Activated CD8-positive, alpha-beta memory T cell treated with anti-CD3 and anti-CD28 coated beads, Interleukin-2, amount 50 U/mL, for 24 hours (primary cell): ENCODE data around the gene MKI67.
"Not testable (repeated sequence)": the region's sequence is repeated elsewhere in the genome, so short reads cannot be mapped to it uniquely, and the experiment has no call there.

Source experiments
- DNase-seq: peaks from one replicate; pipeline ENCODE4 v3.0.0-alpha.2; 2020; ENCODE audit errors: extremely low read depth

MKI67 gene

GRCh38 chr10:128125944-128126764 is at the start of gene MKI67:
Gene MKI67, minus strand, starts transcription at chr10:128126423. Its CDS starts 756 bp downstream, at chr10:128125667.
- DNase-seq, result peak; percentile 73

GRCh38 chr10:128174581-128175559 is 48.6 kb upstream of the MKI67 start:
- no peak for DNase-seq

GRCh38 chr10:128173386-128173785 is 47.2 kb upstream of the MKI67 start:
- no peak for DNase-seq

GRCh38 chr10:128172756-128173155 is 46.5 kb upstream of the MKI67 start:
- DNase-seq, result no peak

- DNase-seq, result no peak
Observed at GRCh38 chr10:128169811-128170379, 43.7 kb upstream of the MKI67 start.

- DNase-seq, result no peak
Observed at GRCh38 chr10:128167926-128168520, 41.8 kb upstream of the MKI67 start.

GRCh38 chr10:128167123-128167522 is 40.9 kb upstream of the MKI67 start:
- DNase-seq, result not testable (repeated sequence)

GRCh38 chr10:128166151-128166550 is 39.9 kb upstream of the MKI67 start:
- DNase-seq, result no peak

GRCh38 chr10:128165536-128165935 is 39.3 kb upstream of the MKI67 start:
- no peak for DNase-seq

GRCh38 chr10:128163701-128164100 is 37.5 kb upstream of the MKI67 start:
- DNase-seq, result no peak

- no peak for DNase-seq
Observed at GRCh38 chr10:128161031-128161430, 34.8 kb upstream of the MKI67 start.

GRCh38 chr10:128160297-128160711 is 34.1 kb upstream of the MKI67 start:
- no peak for DNase-seq

- DNase-seq, result no peak
Observed at GRCh38 chr10:128158021-128158795, 32.0 kb upstream of the MKI67 start.

GRCh38 chr10:128156999-128157755 is 31.0 kb upstream of the MKI67 start:
- no peak for DNase-seq

GRCh38 chr10:128152741-128153580 is 26.7 kb upstream of the MKI67 start:
- no peak for DNase-seq

- no peak for DNase-seq
Observed at GRCh38 chr10:128151031-128151430, 24.8 kb upstream of the MKI67 start.

GRCh38 chr10:128150561-128150960 is 24.3 kb upstream of the MKI67 start:
- DNase-seq, result no peak

- DNase-seq, result no peak
Observed at GRCh38 chr10:128150045-128150493, 23.8 kb upstream of the MKI67 start.
